COR-L47 (cell line): ENCODE data around the gene RHOD.

Source experiments
- DNase-seq: peaks from one replicate; lab custom pipeline; 2025; lab: John Stamatoyannopoulos, UW

RHOD gene, protein sequence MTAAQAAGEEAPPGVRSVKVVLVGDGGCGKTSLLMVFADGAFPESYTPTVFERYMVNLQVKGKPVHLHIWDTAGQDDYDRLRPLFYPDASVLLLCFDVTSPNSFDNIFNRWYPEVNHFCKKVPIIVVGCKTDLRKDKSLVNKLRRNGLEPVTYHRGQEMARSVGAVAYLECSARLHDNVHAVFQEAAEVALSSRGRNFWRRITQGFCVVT

GRCh38 chr11:67056267-67057204, at the start of gene RHOD:
Gene RHOD, plus strand, starts transcription at chr11:67056847. Its CDS starts 56 bp downstream, at chr11:67056903.
- no peak for DNase-seq

GRCh38 chr11:67007126-67007525, 49.5 kb upstream of the RHOD start:
- DNase-seq: no peak

GRCh38 chr11:67010296-67010905, 46.2 kb upstream of the RHOD start:
- DNase-seq: no peak

GRCh38 chr11:67013511-67014045, 43.1 kb upstream of the RHOD start:
- no peak for DNase-seq

GRCh38 chr11:67014343-67014742, 42.3 kb upstream of the RHOD start:
- DNase-seq: no peak

DNA sequence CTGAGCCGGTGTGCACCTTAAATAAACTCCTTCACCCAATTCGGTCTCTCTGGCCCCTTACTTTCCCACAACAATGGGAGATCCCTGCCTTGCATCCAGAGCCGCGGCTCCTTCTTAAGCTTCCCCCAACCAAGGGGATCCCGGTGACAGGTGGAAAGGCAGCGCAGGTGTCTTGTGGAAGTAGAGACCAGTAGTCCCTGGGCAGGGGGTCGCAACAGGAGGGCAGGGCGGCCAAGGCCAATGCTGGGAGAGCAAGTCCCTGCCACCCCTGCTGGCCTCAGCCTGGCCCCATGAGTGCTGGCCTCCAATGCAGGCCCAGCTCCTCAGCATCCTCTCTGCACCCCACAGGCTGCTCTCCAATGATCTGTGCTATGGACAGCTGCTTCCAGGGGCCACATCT, 41.6 kb upstream of the RHOD start:
- DNase-seq: no peak

DNA sequence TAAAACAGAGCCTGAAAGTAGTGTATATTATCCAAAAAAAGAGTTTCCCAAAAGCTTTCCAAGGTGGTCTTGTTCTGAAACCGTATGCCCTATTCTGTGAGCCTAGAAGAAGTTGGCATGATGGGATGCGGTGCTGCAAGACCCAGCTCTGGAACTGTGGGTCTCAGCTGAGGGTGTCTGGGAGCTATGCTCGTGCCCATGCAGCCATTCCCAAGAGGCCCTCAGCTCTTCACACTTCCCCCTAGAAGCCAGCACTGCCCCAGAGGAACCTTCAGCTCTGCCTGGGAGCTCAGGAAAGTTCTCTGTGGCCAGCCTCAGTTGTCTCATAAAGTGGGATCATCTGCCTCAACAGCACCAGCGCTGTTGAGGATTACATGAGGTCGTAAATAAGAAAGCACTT, 40.1 kb upstream of the RHOD start:
- DNase-seq: no peak

DNA sequence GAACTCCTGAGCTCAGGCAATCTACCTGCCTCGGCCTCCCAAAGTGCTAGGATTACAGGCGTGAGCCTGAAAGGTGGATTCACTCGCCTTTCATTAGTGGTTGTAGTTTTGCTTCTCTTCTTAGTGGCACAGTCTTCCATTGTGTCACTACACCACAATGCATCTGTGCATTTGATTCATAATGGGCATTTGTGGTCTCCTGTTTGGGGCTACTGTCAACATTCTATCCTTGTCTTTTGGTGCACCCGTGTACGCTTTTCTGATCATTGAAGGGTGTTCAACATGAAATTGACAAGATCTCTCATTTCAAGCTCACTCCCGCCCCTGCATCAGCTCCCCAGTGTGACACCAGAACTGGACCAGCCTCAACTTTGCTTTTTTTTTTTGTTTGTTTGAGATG, 35.7 kb upstream of the RHOD start:
- DNase-seq: no peak

- DNase-seq: peak; percentile 75
These were observed 34.2 kb upstream of the RHOD start for GRCh38 chr11:67022341-67022933.

DNA sequence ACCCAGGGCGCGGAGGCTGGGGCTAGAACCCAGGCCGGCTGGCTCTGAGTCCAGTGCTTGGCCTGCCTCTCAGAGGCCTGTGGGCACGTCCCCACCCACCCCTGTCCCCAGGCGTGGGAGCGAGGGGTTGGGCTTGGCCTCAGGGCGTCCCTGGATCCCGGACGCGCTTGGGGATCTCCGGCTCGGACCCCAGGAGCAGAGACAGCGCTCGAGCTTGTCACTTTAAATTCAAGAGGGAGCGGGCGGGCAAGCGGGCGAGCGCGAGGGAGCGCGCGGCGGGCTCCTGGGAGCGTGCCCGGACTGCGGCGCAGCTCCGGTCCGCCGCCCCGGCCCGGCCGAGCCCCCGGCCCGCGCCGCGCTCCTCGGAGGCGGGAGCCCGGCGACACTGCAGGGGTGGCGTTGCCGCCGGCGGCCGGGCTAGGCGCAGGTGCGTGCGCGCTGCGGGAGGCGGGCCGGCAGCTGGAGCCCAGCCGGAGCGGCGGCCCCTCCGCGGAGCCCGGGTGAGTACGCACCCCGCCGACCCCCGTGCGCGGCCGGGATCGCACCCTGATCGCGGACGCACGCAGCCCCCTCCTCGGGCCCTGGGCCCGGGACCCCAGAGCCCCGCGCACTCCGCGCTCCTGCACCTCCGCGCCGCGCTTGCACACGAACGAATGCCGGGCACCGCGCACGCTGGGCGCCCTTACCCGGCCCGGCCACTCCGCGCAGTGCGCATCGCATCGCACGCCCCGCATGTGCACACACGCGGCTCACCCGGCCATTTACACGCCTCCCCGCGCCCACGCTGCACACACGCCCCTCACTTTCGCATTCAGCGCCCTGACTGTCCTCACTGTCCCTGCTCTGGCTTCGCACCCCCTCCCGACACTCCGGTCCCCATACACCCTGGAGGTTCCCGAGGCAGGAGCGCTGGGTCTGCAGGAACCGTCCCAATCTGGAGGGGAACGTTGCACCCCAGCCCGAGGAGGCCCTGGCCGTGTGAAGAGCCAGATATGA, 33.4 kb upstream of the RHOD start, which contains the start of gene SYT12:
SYT12 (plus strand) TSS at position 174 of the 996 bp plus-strand sequence. CDS start 7,011 bp downstream, outside the sequence.
- DNase-seq: peak; percentile 19

GRCh38 chr11:67023957-67024353, 32.7 kb upstream of the RHOD start:
- DNase-seq: no peak

GRCh38 chr11:67024410-67024809, 32.2 kb upstream of the RHOD start:
- DNase-seq: no peak

GRCh38 chr11:67024966-67025365, 31.7 kb upstream of the RHOD start:
- DNase-seq: no peak

- no peak for DNase-seq
These were observed 30.9 kb upstream of the RHOD start for GRCh38 chr11:67025750-67026149.

DNA sequence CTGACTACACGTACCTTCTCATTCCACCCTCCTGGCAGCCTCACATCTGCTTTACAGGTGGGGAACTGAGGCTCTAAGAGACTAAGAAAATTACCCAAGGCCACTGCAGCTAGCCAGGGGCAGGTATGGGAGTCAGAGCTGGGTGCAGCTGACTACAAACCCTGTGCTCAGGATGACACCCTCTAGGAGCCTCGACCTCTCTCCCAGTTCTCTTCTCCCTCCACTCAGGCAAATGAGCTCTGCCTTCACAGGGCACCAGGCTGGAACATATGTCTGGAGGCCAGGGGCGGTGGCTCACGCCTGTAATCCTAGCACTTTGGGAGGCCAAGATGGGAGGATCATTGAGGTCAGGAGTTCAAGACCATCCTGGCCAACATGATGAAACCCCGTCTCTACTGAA, 29.7 kb upstream of the RHOD start:
- DNase-seq: no peak

DNA sequence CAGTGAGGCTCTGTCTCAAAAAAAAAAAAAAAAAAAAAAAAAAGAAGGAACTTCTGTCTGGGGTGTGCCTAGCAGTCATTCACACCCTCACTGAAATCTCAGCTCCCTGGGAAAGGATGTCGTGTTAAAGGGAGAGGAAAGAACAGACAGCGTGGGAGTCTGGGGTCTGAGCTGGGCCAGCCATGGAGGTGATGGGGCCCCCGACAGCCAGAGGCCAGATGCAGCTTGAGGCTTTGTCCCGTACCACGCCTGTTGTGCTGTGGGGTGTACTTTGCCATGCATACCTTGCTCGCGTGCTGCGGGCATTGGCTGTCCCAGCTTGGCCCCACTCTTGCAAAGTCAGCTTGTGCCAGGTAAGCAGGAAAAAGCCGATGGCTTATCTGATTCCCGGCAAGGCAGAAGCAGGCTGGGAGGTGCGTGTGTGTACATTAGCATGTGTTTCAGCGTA, 29.1 kb upstream of the RHOD start:
- no peak for DNase-seq

GRCh38 chr11:67027943-67028542, 28.6 kb upstream of the RHOD start:
- no peak for DNase-seq

DNA sequence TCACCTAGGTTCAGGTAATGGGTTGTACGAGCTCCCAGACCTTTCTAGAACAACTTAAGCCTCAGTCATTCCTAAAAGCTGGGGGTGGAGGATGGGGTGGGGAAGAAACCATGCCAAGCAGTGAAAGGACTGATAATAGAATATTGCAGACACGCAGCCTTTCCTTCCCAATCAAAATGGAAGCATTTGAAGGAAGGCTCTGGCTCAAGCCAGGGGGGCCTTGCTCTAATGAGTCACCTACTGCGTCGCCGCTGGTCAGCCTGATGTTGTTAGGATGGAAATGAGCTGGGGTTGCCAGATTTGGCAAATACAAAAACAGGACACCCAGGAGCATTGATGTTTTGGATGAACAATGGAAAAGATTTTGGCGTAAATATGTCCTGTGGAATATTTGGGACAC, 27.5 kb upstream of the RHOD start:
- no peak for DNase-seq

GRCh38 chr11:67030976-67031375, 25.7 kb upstream of the RHOD start:
- no peak for DNase-seq

GRCh38 chr11:67031791-67032561, 24.7 kb upstream of the RHOD start:
- DNase-seq: no peak
